ENCODE results near the gene SLBP. TPM values are rescaled to one million over a fixed set of nuclear protein-coding genes. Genes with fewer than 3 reads are reported as not detected.
A peak's percentile ranks its signal among the peaks of the same experiment; 100 is the strongest.

SLBP gene
- total RNA-seq, result 55.6 and 62.9 TPM in 2 replicates

GRCh38 chr4:1712216-1713002 is at the start of gene SLBP:
TSS of gene SLBP (minus strand) at chr4:1712319. CDS start at chr4:1712188, 131 bp downstream.
- FAIRE-seq (no peak), DNase-seq (ENCODE audit: low read depth) (peak; percentile 85)
- Histone ChIP-seq H3K4me3 (ENCODE audit: low read depth, low read length) (peak within 1 kb of the TSS; percentile 88), H3K27me3 (ENCODE audit: control insufficient read depth, insufficient read depth, low read length) (no peaks in the 10 kb centered on the region), H3K36me3 (ENCODE audit: control insufficient read depth, insufficient read depth, low read length) (peaks cover 2% of the 10 kb centered on the region)
- TF ChIP-seq CTCF (IDR thresholded peaks at IDR 0.05; ENCODE audit: insufficient read depth, low read length, severe bottlenecking), result no peak

- H3K36me3 ChIP-seq (ENCODE audit: control insufficient read depth, insufficient read depth, low read length), result no peaks in the 10 kb centered on the region
- DNase-seq (ENCODE audit: low read depth) (no peak), FAIRE-seq (no peak)
- no peak overlapping the region for H3K4me3 ChIP-seq (ENCODE audit: low read depth, low read length)
- H3K27me3 ChIP-seq (ENCODE audit: control insufficient read depth, insufficient read depth, low read length), result no peaks in the 10 kb centered on the region
- TF ChIP-seq CTCF (IDR thresholded peaks at IDR 0.05; ENCODE audit: insufficient read depth, low read length, severe bottlenecking), result no peak
These were observed 49.1 kb upstream of the SLBP start for GRCh38 chr4:1761130-1761689.

- Histone ChIP-seq H3K27me3 (ENCODE audit: control insufficient read depth, insufficient read depth, low read length) (no peaks in the 10 kb centered on the region), H3K36me3 (ENCODE audit: control insufficient read depth, insufficient read depth, low read length) (no peaks in the 10 kb centered on the region), H3K4me3 (ENCODE audit: low read depth, low read length) (no peak overlapping the region)
- FAIRE-seq, result no peak
- TF ChIP-seq CTCF (IDR thresholded peaks at IDR 0.05; ENCODE audit: insufficient read depth, low read length, severe bottlenecking), result no peak
- no peak for DNase-seq (ENCODE audit: low read depth)
These were observed 48.5 kb upstream of the SLBP start for GRCh38 chr4:1760521-1761071.

DNA sequence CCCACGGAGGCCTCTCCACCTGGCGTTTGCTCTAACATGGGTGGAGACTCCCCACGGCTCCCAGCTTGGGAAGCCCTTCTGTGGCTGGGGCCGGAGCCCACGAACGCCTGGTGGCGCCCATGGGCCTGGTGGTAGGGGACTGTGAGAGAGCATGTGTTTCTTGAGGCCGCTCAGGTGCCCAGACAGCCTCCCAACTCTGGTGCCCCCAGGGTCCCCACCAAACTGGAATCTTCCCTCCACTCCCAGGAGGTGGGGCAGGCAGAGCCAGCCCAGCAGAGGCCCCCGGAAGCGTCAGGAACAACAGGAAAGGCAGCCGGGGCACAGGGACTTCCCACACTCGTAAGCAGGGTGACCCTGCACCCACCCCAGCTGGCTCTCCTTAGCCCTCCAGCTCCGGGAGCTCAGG is 47.7 kb upstream of the SLBP start:
- Histone ChIP-seq H3K27me3 (ENCODE audit: control insufficient read depth, insufficient read depth, low read length) (no peaks in the 10 kb centered on the region), H3K36me3 (ENCODE audit: control insufficient read depth, insufficient read depth, low read length) (no peaks in the 10 kb centered on the region), H3K4me3 (ENCODE audit: low read depth, low read length) (no peak overlapping the region)
- FAIRE-seq, result no peak
- peak; percentile 33 for TF ChIP-seq CTCF (IDR thresholded peaks at IDR 0.05; ENCODE audit: insufficient read depth, low read length, severe bottlenecking)
- no peak for DNase-seq (ENCODE audit: low read depth)

GRCh38 chr4:1759170-1759817 is 47.2 kb upstream of the SLBP start:
- DNase-seq (ENCODE audit: low read depth) (no peak), FAIRE-seq (no peak)
- H3K4me3 ChIP-seq (ENCODE audit: low read depth, low read length), result no peak overlapping the region
- H3K27me3 ChIP-seq (ENCODE audit: control insufficient read depth, insufficient read depth, low read length), result no peaks in the 10 kb centered on the region
- H3K36me3 ChIP-seq (ENCODE audit: control insufficient read depth, insufficient read depth, low read length), result no peaks in the 10 kb centered on the region
- TF ChIP-seq CTCF (IDR thresholded peaks at IDR 0.05; ENCODE audit: insufficient read depth, low read length, severe bottlenecking), result no peak
